DMS53 treated with DMSO at 0.1 percent for 48 hours (cell line): ENCODE results near the gene IRAK4.

ENCODE experiments used
- DNase-seq: peaks from one replicate; lab custom pipeline; 2025; ENCODE audit not compliant: unreplicated experiment; lab: John Stamatoyannopoulos, UW

IRAK4 gene

GRCh38 chr12:43764528-43764927, 5.8 kb downstream of the IRAK4 start:
- no peak for DNase-seq

GRCh38 chr12:43766291-43766690, 7.5 kb downstream of the IRAK4 start:
- no peak for DNase-seq

- DNase-seq, result peak; percentile 40
Measured at GRCh38 chr12:43776498-43776897, 17.7 kb downstream of the IRAK4 start.

GRCh38 chr12:43786899-43787693, 28.3 kb downstream of the IRAK4 start:
- no peak for DNase-seq

- DNase-seq, result peak; percentile 29
Measured at GRCh38 chr12:43789941-43790340, 31.2 kb downstream of the IRAK4 start.

GRCh38 chr12:43795716-43796280, 37.0 kb downstream of the IRAK4 start:
- peak; percentile 68 for DNase-seq

- DNase-seq, result no peak
Measured at GRCh38 chr12:43797561-43798217, 38.9 kb downstream of the IRAK4 start.

GRCh38 chr12:43805149-43805859, 46.6 kb downstream of the IRAK4 start:
- peak; percentile 66 for DNase-seq

GRCh38 chr12:43805860-43806736, 47.3 kb downstream of the IRAK4 start, which contains the start of gene TWF1:
Gene TWF1 (minus strand): TSS chr12:43806317. CDS start chr12:43806245, 72 bp downstream.
- peak; percentile 96 for DNase-seq

GRCh38 chr12:43806737-43807072, 48.0 kb downstream of the IRAK4 start:
- DNase-seq, result no peak

- DNase-seq, result no peak
Measured at GRCh38 chr12:43807386-43807785, 48.6 kb downstream of the IRAK4 start.

GRCh38 chr12:43812057-43812456, 53.3 kb downstream of the IRAK4 start:
- DNase-seq, result no peak

- DNase-seq, result no peak
Measured at GRCh38 chr12:43812926-43813325, 54.2 kb downstream of the IRAK4 start.

- DNase-seq, result no peak
Measured at GRCh38 chr12:43815416-43815815, 56.7 kb downstream of the IRAK4 start.

GRCh38 chr12:43816168-43816567, 57.4 kb downstream of the IRAK4 start:
- DNase-seq, result no peak

GRCh38 chr12:43824207-43824775, 65.5 kb downstream of the IRAK4 start:
- DNase-seq, result no peak

- no peak for DNase-seq
Measured at GRCh38 chr12:43826681-43827080, 67.9 kb downstream of the IRAK4 start.

- DNase-seq, result no peak
Measured at GRCh38 chr12:43827093-43827492, 68.3 kb downstream of the IRAK4 start.

- no peak for DNase-seq
Measured at GRCh38 chr12:43832463-43833168, 73.9 kb downstream of the IRAK4 start.

- DNase-seq, result peak; percentile 78
Measured at GRCh38 chr12:43835264-43835655, 76.5 kb downstream of the IRAK4 start.
